Cerebellar cortex (tissue), 1 donor: Measurements from ENCODE around the gene FADS2.
A peak's percentile ranks its signal among the peaks of the same experiment; 100 is the strongest.

Source experiments
- DNase-seq: peaks from one replicate; pipeline ENCODE4 v3.0.0-alpha.2; 2015; ENCODE audit warnings: low spot score

FADS2 gene

DNA sequence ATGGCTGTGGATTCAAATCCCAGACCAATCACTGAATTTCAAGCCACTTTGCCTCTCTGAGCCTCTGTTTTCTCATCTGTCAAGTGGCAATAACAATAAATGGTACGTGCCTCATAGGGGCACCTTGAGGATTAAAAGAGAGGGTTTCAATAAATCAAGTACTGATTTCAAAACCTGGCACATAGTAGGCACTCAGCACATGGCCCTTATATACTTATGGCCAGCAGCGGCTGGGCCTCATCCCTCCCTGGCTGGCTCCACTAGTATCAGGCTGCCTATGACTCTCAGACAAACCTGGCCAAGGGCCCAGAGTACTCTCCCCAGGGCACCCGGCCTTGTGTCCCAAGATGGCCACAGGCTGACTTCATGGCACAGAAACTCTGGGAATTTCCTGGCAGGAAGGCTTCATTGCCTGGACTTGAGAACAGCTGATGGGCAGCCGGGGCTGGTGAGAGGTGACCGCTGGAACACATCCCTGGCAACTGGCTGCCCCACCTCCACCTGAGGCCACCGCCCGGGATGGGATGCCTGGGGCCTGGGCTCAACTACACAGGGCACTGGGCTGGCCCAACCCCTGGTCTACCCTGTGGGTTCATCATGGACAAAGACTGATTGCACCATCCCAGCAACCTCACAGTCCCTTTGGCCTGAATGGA, 59.9 kb downstream of the FADS2 start:
- DNase-seq, result peak; percentile 56

- DNase-seq, result no peak
These were observed 60.5 kb downstream of the FADS2 start for GRCh38 chr11:61888590-61888989.

GRCh38 chr11:61889831-61890230, 61.7 kb downstream of the FADS2 start:
- DNase-seq, result no peak

- no peak for DNase-seq
These were observed 62.6 kb downstream of the FADS2 start for GRCh38 chr11:61890529-61891330.

DNA sequence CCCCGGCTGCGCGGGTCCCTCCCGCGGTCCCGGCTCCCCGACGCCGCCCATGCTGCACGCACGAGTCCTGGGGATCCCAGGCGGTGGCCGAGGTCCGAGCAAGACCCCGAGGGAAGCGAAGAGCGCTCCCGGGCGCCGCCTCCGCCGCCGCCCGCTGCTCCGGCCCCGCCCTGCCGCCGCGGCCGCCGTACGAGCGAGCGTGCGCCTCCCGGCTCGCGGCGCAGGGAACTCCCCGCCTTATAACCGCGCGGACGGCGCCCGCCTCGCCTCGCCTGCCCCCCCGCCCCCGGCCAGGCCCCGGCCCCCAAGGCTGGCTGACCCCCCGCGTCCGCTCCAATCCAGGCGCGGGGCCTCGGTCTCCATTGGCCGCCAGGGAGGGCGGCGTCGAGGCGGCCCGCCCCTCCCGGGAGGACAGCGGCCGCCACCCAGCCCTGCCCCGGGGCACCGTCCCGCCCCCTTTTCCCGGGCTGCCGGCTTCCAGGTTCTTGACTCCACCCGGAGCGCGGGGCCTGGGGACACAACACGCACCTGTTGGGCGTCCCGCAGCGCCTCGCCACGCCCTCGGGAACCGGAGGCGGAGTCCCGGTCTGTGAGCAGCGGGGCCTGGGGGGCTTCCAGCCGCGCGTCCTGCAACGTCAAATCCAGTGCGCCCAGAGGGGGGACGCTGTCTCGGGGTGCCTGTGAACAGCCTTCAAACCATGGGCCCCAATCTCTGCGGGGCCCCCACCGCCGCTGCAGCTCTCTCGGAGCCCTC, 63.4 kb downstream of the FADS2 start, which contains the start of gene FADS3:
Gene FADS3, minus strand, starts transcription at position 215 of the 754 bp plus-strand sequence. Its CDS starts 164 bp downstream, at position 51.
- peak; percentile 63 for DNase-seq

GRCh38 chr11:61892085-61892370, 63.9 kb downstream of the FADS2 start:
- DNase-seq, result no peak

DNA sequence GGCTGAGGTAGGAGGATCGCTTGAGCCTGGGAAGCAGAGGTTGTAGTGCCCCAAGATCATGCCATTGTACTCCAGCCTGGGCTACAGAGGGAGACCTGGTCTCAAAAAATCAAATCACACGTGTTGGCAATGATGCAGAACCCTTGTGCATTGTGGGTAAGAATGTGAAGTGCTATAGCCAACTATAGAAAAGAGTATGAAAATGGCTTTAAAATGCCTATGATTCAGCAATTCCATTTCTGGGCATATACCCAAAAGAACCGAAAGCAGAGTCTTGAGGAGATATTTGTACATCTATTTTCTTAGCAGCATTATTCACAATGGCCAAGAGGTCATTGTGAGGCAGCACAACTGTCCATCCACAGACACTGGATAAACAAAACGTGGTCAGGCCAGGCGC, 65.9 kb downstream of the FADS2 start:
- no peak for DNase-seq

GRCh38 chr11:61895046-61895717, 67.1 kb downstream of the FADS2 start:
- DNase-seq, result no peak

- no peak for DNase-seq
These were observed 67.6 kb downstream of the FADS2 start for GRCh38 chr11:61895718-61896059.

DNA sequence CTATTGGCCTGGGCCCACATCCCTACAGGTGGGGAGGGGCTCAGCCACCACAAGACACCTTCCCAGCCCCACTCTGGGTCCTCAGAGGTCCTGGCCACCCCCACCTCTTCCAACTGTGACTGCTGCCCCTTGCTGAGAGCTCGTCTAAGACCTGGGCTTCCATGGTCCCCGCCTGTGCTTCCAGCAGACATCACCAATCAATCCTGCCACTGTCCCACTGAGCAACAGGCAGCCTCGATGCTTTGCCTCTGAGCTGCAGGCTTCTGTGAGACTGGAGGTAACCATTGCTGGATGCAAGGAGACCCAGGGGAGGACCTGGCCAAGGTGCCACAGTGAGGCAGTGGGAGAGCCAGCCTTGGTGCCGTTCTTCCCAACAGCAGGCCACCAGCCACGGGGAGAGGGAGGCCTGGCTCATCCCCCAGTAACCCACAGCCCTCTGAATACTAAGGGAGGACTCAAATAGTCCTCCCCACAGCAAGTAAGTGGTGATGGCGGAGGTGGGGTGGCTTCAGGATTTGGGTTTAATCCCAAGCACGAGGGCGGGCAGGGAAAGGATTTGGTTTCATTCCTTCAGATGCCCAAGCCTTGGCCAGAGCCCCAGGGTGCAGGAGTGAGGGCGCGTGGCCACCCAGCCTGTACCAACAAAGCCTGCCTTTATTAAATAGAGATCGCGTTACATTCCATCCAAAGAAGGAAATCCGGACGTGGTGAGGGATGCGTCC, 68.7 kb downstream of the FADS2 start:
- peak; percentile 46 for DNase-seq

DNA sequence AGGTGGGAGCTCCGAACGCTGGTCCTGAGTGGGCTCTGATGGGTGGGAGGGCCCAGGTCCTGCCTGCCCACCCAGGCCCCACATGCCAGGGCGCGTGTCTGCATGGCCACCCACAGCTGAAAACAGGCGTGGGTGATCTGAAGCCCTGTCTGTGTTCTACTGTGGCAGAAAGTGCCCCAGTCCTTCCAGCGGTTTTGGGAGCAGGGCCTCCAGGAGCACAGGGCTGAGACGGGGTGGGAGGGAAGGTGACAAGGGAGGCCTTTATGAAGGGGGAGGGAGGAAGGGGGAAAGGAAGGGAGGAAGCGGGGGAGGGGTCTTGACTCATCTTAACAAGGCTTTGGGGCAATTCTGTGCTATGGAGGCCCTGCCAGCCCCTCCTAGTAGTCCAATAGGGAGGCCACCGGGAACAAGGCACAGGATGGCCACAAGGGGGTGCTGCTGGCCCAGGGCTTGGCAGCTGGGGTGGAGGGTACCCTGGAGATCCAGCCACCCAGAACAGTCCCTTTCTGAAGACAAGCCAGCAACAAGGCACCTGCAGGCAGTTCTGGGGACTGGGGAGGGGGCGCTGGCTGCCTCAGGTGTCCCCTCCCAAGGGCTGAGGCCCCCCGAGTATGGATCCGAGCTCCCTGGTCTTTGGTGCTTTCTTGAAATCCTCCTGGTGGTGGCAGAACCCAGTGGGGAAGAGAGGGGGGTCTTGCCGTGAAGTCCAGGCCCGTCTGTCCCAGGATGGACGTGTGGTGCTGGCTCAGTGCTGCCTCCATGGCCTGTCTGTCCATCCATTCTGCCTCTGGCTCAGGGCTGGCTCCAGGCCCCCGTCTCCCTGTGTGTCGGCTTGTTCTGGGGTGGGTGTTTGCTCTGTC, 69.5 kb downstream of the FADS2 start:
- peak; percentile 66 for DNase-seq

DNA sequence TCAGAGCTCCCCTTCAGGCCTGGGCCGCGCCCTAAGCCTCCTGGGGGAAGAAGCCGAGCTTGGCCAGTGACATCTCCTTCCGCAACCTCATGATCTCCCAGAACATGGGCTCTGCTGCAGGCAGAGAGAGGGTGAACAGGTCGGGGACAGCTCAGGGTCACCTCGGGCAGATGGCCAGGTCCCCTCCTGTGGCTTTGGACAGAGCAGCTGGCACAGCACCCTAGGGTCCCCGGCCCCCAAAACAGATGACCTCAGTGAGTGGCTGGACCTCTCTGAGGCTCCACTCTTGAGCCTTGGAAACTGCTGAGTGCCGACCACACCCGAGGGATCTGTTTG, 70.1 kb downstream of the FADS2 start:
- no peak for DNase-seq

DNA sequence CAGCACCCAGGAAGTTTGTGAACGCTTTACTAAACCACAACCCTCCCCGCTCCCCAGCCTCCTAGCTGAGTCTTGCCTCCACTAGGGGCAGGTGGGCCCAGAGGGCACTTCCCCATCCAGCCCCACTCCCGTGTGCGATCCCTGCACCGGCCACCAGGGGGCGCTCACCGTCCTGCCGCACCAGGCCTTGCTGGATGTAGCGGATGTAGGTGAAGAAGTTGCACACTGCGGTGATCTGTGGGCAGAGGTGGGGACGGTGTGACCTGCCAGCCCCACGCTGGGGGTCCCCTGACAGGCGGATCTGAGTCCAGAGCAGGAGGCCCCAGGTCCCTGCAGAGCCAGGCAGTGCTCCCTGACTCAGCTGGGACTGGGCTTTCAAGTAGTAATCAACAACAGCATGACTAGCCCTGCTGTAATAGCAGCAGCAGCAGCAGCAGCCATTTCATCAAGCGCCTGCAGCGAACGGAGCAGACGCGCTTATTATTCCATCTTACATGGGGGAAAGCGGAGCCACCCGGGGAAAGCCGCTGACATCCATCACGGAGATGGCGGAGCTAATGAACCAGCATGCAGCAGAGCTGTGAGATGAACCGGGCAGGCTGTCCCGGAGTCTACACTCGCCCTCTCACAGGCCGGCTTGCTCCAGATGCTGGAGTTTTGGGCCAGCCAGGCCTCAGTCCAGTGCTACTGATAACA, 71.2 kb downstream of the FADS2 start:
- peak; percentile 66 for DNase-seq

- no peak for DNase-seq
These were observed 72.2 kb downstream of the FADS2 start for GRCh38 chr11:61900251-61900650.

- DNase-seq, result no peak
These were observed 73.3 kb downstream of the FADS2 start for GRCh38 chr11:61901397-61901796.

DNA sequence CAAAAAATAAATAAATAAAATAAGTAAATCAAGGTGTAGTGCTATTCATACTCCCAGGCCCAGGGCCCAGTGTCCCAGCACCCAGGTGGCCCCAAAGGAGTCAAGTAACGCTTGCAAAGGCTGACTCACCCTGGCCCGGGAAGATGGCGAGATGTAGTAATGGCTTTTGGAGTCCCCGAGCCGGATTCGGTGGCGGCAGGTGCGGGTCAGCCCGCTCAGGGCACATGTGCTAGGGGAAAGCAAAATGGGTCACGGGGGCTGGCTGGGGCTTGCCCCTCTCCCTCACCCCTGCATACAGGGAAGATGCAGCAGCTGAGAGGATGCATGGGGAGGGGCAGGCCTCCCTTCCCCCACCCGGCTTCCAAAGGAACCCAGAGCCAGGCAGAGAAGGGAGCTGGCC, 74.2 kb downstream of the FADS2 start:
- DNase-seq, result no peak

- no peak for DNase-seq
These were observed 75.7 kb downstream of the FADS2 start for GRCh38 chr11:61903845-61904244.

DNA sequence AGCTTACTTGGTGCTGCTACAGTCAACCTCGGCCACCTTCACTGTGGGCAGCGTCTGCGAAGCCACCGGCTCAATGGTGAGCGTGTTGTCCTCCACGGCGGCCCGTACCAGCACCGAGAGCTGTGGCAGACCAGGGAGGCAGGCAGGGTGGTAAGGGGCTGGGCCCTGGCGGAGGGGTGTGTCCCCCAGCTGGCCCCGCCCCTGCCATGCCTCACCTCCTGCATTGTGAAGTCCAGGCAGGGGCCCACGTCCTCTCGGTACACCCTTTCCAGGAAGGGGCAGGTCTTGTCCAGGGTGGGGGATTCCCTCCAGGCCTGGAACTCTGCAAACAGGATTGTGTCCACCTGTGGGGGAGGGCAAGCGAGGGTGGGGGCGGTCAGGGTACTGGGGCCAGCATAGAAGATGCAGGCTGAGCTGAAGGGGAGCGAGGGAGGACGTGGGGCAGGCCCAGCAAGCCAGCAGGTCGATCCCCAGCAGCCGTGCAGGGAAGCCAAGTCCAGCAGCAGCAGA, 76.5 kb downstream of the FADS2 start:
- no peak for DNase-seq

DNA sequence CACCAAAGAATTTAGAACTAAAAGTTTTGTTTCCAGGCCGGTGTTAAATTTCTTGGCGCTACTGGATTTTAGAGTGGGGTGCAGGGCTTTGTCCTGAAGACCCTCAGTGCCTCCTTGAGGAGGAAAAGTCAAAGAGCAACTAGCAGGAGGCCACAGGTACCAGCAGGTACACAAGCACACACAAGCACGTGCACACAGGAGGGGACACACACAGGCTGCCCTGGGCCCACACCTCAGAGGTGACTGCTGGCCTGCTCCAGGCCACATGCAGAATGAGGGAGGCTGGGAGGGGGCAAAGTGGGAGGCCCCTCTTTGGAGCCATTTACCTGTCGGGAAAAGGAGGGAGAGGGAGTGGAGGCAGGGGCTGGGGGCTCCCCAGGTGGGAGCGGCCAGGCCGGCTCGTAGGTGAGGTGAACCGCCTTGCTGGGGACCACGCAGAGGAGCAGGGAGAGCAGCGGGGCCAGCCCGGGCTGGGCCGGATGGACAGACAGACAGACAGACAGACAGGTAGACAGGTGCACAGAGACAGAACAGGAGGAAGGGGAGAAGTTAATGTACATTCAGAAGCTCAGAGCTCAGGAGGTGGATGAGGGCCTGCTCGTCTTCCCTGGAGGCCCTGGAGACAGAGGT, 77.1 kb downstream of the FADS2 start:
- DNase-seq, result no peak
